Measurements from ENCODE around the gene FMN1.

The FMN1 gene

DNA sequence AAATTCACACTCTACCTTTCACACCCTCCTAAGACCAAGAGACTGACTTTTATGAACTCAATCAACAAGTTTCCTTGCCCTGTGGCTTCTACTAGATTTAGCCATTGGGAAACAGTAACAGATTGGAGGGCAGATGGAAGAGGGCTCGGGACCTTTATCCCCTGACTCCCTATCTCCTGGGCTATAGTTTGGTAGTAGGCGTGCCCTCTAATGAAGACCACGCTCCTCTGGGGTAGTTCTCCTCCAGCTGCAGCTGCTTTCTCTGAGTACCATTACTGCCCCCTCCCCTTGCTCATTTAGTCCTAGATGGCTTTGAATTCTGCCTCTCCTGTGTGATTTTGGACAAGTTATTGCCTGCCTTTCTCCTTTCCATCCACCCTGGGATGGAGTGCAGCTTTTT, 33.3 kb downstream of the FMN1 start:
- TF ChIP-seq, protein P1, sequence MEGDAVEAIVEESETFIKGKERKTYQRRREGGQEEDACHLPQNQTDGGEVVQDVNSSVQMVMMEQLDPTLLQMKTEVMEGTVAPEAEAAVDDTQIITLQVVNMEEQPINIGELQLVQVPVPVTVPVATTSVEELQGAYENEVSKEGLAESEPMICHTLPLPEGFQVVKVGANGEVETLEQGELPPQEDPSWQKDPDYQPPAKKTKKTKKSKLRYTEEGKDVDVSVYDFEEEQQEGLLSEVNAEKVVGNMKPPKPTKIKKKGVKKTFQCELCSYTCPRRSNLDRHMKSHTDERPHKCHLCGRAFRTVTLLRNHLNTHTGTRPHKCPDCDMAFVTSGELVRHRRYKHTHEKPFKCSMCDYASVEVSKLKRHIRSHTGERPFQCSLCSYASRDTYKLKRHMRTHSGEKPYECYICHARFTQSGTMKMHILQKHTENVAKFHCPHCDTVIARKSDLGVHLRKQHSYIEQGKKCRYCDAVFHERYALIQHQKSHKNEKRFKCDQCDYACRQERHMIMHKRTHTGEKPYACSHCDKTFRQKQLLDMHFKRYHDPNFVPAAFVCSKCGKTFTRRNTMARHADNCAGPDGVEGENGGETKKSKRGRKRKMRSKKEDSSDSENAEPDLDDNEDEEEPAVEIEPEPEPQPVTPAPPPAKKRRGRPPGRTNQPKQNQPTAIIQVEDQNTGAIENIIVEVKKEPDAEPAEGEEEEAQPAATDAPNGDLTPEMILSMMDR (IDR thresholded peaks at IDR 0.05; ENCODE audit: low read depth, low read length) = no peak
- DNase-seq = peak; percentile 67
- Histone ChIP-seq H3K9me3 (no peaks in the 10 kb centered on the region), H3K4me3 (ENCODE audit: low read depth, low read length) (peak overlapping the region; percentile 12; the same call in 1 of the 2 replicates), H3K4me1 (peaks cover 38% of the 10 kb centered on the region), H3K36me3 (no peaks in the 10 kb centered on the region), H3K27me3 (no peaks in the 10 kb centered on the region)

DNA sequence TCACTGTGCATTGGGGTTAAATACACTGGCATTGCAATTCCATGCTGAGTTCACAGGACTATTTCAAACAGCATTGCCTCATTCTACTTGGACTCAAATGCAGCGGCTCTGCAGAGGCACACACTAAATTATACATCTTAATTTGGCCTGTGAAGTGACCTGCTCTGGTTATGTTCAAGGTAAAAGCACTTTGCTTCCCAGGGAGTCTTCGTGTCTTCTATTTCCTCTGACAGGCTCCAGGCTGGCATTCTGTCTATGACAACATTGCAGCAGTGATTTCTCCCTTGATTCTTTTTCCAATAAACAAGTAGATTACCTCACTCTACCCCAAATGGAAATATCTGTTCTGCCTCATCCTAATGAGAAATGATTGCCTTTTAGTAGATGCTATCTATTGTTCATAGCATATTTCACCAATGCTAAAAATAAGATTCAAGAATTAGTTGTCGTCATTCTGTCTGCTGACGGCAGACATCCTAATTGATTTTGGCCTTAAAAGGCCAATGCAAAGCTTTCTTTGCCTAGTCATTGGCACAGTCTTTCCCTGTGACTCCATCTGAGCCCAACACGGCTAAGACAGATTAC, 33.8 kb downstream of the FMN1 start:
- no peaks in the 10 kb centered on the region for H3K9me3 ChIP-seq
- TF ChIP-seq, protein P1 (IDR thresholded peaks at IDR 0.05; ENCODE audit: low read depth, low read length) = no peak

DNA sequence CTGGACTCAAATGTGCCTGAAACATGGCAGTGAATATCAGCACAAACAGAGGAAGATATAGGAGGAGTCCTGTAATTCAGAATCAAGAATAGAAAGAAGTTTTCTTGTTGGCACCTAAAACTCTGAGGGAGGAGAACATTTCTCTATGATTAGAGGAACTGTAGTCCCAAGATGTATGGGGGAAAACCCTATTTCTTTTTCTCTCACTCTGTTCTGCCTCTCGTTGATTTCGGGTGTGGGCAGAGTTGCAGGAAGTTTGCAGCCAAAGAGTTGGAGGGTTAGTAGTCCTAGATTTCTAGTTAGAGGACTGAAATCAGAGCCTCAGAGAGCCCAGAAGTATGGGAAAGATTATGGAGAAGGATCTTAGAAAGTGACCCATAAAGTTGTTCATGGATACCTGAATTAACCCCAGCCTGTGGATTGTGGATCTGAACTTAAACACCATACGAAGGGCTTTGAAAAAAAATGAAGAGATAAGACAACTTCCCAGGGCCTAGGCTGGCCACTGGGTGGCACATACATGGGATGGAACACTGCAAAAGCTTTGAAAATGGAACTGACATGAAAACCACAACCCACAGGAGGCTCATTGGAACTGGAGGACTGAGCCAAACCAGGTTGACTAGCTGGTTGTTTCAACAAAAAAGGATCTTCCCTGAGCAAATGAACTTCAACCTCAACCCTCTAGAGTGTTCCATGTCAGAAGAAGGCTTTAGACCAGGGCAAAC, 34.6 kb downstream of the FMN1 start:
- TF ChIP-seq, protein P1 (IDR thresholded peaks at IDR 0.05; ENCODE audit: low read depth, low read length) = peak; percentile 55
- H3K4me3 ChIP-seq (ENCODE audit: low read depth, low read length) = no peak overlapping the region
- no peaks in the 10 kb centered on the region for H3K36me3 ChIP-seq
- peak; percentile 46 for DNase-seq
- H3K27me3 ChIP-seq = no peaks in the 10 kb centered on the region
- no peaks in the 10 kb centered on the region for H3K9me3 ChIP-seq
- peaks cover 41% of the 10 kb centered on the region for H3K4me1 ChIP-seq

More for the DNA sequence above, 33.8 kb downstream of the FMN1 start:
- DNase-seq = peak; percentile 79
- H3K27me3 ChIP-seq = no peaks in the 10 kb centered on the region
- peaks cover 38% of the 10 kb centered on the region for H3K4me1 ChIP-seq
- no peaks in the 10 kb centered on the region for H3K36me3 ChIP-seq
- H3K4me3 ChIP-seq (ENCODE audit: low read depth, low read length) = peak overlapping the region; percentile 12; the same call in 1 of the 2 replicates

DNA sequence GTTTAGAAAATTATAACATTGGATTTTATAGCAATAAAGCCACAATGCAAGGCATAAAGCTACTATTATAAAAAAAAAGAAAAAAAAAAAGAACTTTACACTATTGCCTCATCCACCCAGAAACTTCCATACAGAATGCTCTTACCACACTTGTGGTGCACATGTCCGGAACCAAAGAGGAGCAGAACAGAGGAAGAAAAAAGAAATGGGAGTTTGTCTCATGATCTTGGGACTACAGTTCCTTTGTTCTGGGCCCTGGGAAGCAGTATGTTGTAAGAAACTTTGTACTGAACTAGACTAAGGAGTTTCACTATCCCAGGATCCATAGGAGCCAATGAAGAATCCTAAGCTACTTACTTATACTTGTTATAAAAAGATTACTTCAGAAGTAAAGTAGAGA, 36.1 kb downstream of the FMN1 start:
- DNase-seq = no peak
- no peaks in the 10 kb centered on the region for H3K36me3 ChIP-seq
- H3K4me1 ChIP-seq = peaks cover 43% of the 10 kb centered on the region
- H3K4me3 ChIP-seq (ENCODE audit: low read depth, low read length) = no peak overlapping the region
- no peaks in the 10 kb centered on the region for H3K27me3 ChIP-seq
- TF ChIP-seq, protein P1 (IDR thresholded peaks at IDR 0.05; ENCODE audit: low read depth, low read length) = no peak
- no peaks in the 10 kb centered on the region for H3K9me3 ChIP-seq

DNA sequence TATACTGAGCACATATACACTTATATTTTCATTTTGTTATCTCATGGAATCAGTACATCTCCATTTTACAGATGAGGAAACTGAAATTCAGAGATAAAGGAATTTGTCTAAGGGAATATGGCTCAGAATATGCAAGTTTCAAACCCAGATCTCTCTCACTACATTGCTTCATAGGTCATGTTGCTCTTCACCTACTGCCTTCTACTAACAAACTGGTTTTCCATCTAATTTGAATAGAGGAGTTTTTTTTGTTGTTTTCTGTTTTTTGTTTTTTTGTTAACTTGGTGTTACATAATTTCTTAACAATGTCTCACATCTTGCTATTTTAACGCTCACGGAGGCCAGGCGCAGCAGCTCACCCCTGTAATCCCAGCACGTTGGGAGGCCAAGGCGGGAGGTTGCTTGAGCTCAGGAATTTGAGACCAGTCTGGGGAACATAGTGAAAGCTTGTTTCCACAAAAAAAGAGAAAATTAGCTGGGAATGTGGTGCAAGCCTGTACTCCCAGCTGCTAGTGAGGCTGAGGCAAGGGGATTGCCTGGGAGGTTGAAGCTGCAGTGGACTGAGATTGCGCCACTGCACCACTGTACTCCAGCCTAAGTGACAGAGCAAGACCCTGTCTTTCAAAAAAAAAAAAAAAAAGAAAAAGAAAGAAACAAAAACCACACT, 37.0 kb downstream of the FMN1 start:
- TF ChIP-seq, protein P1 (IDR thresholded peaks at IDR 0.05; ENCODE audit: low read depth, low read length) = no peak

More for the DNA sequence above, 37.0 kb downstream of the FMN1 start:
- no peaks in the 10 kb centered on the region for H3K27me3 ChIP-seq
- H3K36me3 ChIP-seq = no peaks in the 10 kb centered on the region
- no peaks in the 10 kb centered on the region for H3K9me3 ChIP-seq
- H3K4me1 ChIP-seq = peaks cover 38% of the 10 kb centered on the region
- H3K4me3 ChIP-seq (ENCODE audit: low read depth, low read length) = no peak overlapping the region
- no peak for DNase-seq
